OCI-M2 (cell line): ENCODE measurements around the gene PFKFB2.

ENCODE experiments used
- DNase-seq: peaks from one replicate; lab custom pipeline; 2025; ENCODE audit not compliant: unreplicated experiment; lab: John Stamatoyannopoulos, UW

The PFKFB2 gene

DNA sequence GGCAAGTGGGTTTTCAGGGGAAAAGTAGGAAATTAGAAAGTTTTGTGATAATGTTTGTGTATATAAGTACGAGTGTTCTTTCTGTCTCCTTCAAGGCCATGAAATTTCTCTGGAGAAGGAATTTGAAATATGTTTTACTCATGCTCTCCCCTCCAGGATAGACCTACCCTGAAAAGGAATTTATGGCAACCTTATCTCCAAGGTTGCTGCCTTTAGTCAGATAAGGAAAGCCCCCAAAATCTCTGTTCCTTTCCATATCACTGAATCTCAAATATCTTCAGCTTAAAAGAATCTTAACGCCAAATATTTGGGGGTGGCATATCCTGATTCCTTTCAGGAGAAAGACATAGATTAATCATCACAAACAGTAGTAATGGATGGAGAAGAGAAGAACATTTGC lies 35.1 kb downstream of the PFKFB2 start:
- no peak for DNase-seq

DNA sequence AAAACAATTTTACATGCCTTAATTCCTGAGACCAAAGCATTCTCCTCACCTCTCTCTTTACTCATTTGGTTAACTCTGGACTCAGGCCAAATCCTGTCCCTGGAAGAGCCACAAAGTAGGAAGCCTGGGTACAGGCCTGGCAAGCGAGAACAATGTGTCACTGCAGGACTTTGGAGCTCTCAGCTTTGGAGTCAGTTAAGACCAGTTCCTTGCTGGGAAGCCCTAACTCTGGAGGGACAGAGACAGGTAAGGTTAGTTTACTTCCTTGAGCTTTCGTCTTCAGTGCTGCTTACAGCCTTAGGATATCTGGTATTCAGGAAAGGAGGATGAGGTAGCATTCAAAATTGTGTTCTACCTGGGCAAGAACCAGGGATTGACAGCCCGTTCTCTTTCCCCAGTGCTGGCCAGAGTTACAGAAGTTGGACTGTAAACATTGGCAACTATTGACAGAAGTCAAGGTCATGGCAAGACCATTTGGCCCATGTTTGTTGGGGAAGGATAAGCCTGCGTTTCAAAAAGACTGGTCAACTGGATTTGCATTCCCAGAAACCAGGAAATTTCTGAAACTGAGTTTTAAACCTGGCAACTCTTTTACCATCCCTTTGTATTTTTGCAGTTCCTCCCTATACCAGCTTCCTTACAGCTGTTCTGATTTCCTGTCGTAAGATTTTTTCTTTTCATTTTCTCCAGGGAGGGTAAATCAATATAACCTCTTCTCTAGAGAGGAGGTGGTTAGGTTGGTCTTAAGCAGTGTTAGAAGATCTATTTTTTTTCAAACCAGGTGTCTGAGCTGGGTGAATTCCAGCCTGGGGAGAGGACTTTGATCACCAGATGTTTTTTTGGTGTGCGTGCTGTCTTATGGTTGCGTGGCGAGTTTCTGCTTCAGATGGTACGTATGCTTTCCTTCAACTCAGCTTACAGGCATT lies 35.9 kb downstream of the PFKFB2 start, which contains the start of gene C4BPB:
C4BPB (plus strand) TSS at position 160 of the 926 bp plus-strand sequence; CDS start at position 832, 672 bp downstream.
- DNase-seq: no peak

DNA sequence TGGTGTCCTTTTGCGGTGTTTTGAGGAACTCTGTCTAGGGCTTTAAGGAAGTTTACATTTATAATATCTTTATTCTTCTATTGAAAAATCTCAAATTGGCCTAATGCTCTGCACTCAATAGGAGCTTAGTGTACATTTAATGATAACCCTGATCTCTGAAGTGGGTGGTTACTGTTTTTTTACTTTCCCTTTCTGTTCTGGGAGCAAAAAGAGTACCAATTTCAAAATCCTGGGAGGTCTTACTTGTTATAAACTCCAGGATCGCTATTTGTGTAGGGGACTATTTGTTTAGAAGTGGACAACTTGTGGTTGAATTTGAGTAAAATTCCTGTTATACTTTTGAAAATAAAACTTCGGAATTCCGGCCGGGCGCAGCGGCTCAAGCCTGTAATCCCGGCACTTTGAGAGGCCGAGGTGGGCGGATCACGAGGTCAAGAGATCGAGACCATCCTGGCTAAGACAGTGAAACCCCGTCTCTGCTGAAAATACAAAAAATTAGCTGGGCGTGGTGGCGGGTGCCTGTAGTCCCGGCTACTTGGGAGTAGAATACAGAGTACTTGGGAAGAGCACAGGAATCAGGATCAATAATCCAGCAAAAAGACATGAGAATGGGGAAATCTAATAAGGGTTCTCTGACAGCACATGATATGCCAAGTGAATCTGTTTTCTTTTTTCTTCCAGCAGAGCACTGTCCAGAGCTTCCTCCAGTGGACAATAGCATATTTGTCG lies 36.7 kb downstream of the PFKFB2 start:
- DNase-seq: no peak

DNA sequence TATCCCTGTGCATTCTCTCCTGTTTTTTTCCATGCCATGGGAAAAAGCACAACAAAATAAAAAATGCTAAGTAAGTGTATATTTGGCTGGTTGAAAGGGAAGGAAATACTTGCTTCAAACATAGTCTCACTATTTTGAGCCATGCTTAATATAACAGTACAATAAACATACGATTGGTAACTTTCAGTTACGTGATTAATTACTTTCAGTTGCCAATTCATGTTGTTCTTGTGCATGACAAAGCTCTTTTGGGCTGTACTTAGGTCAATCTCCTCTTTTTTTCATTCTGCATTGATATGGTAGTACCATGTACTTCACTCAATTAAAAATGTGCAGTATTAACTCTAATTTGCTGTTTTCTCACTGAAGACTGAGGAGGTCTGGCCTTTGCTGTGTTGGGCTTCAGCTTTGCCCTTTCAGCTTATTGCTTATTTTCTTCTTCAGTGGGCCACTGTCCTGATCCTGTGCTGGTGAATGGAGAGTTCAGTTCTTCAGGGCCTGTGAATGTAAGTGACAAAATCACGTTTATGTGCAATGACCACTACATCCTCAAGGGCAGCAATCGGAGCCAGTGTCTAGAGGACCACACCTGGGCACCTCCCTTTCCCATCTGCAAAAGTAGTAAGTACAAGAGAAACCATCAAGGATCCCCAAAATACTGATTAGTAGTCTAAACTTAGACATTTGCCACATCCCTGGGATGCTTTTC lies 38.3 kb downstream of the PFKFB2 start:
- no peak for DNase-seq

DNA sequence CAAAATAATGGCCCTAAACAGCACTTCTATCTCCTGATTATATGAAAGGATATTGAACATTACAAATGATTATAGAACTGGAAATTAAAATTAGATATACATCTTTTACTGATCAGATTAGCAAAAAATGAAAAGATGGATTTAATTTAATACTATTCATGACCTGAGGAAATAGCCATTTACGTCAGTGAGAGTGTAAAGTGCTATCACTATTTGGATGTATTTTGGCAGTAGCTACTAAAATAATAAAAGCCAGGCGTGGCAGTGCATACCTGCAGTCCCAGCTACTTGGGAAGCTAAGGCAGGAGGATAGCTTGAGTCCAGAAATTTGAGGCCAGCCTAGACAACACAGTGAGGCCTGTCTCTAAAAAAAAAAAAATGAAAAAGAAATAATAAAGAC lies 40.9 kb downstream of the PFKFB2 start:
- DNase-seq: no peak

DNA sequence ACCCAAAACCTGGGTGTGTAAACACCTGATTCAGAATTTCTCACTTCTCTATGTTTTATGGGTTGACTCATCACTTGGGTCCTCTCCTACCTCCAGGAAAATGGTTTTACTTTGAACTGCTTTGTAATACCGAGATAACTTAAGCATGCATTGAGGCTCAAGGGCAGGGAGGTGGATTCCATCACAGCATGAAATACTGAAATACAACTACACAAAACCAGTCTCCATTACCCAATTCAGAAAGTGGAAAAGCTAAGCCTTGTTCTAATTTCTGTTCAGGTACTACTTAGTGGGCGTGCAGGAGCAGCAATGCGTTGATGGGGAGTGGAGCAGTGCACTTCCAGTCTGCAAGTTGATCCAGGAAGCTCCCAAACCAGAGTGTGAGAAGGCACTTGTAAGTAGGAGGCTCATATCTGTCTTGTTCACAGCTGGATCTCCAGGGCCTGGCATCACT lies 44.8 kb downstream of the PFKFB2 start:
- DNase-seq: no peak

DNA sequence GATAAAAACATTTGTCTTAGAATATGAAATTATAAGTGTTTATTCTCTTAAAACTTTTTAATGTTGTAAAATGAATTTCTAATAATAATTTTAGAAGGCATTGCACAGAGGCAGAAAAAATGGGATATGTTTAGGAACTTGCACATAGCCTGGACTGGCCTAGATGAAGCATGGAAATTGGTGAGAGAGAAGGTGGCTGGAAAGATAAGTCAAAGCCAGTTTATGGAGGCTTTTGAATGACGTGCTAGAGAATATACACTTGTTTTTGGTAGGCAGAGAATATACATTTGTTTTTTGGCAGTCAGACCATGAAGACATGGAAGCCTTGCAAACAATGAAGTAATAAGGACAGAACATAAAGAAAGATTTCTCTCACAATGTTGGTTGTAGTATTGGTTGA lies 48.6 kb downstream of the PFKFB2 start:
- no peak for DNase-seq

DNA sequence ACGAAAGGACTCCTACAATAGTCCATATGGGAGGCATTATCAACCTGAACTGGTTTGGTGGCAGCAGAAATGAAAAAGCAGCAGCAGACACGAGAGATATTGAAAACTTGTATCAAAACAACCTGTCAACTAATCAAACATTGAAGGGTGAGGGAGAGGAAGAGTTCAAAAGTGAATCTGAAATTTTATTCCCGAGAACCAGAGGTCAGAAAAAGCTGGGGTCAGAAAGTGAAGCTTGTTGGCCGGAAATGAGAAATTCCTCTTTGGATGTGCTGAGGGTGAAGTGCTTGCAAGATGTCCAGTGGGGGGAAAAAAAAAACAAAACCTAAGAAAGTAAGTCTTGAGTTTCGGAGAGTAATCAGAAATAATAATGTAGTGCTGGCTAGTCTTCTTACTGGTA lies 49.1 kb downstream of the PFKFB2 start:
- DNase-seq: no peak

DNA sequence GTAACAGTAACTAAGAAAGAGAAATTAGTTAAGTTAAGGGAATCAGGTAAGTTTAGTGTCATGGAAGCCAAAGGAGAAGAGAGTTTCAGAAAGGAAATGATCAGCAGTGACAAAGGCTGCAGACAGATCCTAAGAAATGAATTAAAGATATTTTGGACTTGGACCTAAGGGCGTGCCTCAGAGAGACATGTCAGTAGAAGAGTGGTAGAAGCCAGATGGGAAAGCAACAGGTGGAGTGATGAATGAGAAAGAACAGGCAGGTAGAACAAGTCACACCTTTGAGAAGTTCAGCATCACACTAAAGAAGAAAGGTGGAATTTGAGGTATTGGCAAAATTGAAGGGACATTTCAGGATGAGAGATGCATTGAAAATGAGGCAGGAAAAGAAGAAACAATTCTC lies 49.6 kb downstream of the PFKFB2 start:
- no peak for DNase-seq

DNA sequence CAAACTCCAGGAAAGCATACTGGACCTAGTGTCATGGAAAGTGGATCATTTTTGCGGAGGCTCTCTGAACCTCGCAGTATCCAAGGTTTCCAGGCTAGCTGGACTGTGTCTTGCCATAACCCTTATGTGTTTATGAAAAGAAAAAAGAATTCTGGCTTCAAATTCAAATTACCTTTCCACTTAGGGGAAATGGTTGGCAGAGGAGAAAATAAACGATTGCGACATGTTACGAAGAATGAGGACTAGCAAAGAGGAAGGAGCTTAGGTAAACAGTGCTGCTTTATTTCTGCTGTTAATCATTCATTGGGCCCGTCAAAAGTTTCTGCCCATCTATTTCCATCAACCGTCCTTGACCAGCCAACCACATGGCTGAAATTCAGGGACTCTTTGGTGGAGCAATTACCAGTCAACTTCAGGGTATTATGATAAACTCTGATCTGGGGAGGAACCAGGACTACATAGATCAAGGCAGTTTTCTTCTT lies 50.9 kb downstream of the PFKFB2 start, which contains the start of gene C4BPA:
C4BPA (plus strand) TSS at position 342 of the 482 bp plus-strand sequence. CDS start 8,793 bp downstream, outside the sequence.
- no peak for DNase-seq

DNA sequence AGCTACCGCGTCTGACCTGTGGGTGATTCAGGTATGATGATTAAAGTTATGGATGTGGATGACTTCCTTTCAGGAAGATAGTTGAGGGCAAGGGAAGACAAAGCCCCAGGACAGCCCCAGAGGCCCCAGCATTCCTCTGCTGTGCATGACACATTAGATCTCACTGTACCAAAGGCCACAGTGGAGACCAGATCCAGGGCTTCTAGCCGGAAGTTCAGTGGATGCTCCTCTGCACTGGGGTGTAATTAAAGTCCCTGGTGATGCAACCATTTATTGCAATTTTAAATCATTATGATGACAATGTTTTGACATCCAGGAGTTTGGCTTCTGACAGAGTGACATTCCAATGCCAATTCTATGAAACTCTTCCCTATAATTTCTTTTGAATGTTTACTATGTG lies 55.9 kb downstream of the PFKFB2 start:
- no peak for DNase-seq

DNA sequence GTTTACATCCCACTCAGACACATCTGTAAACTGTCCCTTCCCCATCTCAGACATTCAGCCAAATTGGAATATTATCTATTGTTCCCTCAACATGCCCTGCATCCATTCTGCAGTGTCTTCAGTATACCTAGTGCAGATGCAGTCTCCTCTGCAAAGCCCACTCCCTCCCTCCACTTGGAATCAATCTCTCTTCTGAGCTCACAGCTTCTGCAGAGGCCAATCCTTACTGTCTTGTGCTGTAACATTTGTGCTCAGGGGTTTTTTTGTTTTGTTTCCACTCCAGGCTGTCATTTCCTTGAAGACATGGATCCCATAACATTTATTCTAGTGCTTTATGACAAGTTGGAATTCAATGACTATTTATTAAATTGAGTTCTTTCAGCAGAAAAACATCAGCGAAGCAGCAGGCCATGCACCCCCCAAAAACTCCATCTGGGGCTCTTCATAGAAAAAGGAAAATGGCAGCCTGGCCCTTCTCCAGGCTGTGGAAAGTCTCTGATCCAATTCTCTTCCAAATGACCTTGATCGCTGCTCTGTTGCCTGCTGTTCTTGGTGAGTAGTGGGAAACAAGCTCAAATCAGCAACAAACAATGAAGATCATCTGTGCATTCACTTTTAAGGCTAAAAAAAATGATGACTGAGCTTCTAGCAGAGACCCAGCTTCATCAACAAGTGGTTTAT lies 59.7 kb downstream of the PFKFB2 start:
- no peak for DNase-seq

DNA sequence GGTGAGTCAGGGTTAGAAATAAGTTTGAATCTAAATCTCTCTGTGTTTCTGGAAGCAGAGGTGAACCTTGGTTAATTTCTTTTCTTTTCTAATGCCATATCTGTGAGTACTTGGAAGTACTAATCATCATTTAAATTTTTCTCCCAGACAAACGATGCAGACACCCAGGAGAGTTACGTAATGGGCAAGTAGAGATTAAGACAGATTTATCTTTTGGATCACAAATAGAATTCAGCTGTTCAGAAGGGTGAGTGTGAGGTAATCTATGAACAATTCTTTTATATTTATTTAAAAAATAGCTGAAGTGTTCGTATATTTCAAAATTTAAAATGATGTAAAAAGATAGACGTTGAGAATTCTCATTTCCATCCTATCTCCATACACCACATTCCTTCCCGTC lies 62.2 kb downstream of the PFKFB2 start:
- DNase-seq: no peak

DNA sequence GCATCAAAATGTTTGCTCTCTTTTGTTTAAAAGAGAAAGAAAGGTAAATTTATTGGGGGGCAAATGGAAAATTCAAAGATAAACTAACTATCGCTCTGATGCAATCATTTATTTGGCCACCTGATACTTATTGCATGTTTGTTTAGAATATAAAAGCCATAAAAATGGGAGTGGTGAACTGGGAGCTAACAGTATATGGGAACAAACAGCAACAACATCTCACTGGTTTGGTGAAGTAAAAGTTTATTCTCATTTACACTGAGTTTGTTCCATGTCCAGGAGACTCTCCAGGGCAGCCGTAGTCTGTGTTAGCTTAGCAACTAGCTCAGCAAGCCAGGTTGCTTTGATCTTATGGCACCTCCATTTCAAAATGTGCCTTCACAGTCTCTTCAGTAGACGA lies 71.3 kb downstream of the PFKFB2 start:
- DNase-seq: no peak

DNA sequence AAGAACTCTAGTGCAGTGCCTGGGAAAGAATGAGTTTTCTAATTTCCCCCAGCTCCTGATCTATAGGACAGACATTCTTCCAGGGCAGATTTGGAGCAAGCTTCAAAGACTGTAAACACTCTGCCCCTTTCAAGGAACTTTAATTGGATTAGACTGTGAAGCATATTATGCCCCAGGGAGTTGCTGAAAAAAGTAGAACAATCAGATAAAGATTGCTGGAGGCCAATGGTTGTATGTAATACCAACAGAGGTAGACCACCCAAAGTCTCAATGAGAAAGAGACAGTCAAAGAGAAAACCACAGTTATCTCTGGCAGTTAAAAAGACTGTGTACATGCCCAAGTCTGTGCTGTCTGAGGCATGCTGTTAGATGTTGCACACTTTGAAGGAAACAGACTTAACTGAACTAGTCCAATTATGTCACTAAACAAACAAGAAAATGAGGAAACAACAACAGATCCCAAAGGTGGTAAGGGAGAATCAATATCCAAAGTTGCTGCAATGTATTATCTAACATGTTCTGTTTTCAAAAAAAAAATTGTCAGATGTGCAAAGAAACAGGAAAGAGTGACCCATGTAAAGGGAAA lies 75.4 kb downstream of the PFKFB2 start:
- no peak for DNase-seq

DNA sequence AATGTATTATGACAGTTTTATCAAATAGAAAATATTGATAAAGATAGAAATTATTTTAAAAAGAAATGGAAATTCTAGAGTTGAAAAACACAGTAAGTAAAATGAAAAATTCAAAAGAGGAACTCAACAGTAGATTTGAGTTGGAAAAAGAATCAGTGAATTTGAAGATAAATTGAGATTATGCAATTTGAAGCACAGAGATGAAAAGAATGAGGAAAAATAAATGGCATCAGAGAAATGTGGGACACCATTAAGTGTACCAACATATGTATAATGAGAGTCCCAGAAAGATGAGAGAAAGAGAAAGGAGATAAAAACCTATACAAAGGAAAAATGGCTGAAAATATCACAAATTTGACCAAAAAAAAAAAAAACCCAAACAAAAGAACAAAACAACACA lies 76.0 kb downstream of the PFKFB2 start:
- no peak for DNase-seq
